Measurements from ENCODE around the gene ZNF790.

The ZNF790 gene

DNA sequence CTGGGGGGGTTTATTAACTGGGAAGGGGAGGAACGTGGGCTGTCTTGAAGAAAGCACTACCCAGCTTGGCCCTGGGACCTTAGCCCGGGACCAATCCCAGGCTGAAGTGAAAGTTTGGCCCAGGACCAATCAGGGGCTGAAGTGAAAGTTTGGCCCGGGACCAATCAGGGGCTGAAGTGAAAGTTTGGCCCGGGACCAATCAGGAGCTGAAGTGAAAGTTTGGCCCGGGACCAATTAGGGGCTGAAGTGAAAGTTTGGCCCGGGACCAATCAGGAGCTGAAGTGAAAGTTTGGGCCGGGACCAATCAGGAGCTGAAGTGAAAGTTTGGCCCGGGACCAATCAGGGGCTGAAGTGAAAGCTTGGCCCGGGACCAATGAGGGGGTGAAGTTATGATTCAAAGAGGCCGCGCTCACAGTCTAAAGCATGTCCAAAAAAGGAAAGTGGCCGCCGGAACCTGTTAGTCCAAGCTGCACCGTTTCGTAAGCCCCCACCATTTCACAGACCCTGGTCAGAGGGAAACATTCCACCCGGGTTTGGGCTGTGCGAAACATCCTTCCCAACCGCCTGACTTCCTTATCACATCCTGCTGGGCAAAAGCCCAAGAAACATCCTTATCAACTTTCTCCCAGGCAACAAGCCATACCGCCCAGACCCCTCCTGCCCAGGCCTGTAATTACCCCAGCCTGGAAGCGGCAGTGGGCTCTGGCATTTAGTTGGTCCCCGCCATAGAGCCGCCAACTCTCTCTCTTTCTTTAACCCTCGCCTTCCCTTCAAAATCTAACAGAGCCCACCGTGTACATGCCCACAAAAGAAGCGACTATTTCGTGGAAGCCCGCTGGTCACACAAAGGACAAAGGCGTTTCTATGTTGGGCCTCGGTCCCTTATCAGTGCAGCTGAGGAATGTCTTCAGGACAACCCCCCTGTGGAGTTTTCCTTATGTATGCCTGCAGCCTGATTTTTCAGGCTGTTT lies 66.6 kb downstream of the ZNF790 start:
- DNase-seq: peak; percentile 95

Measured in hematopoietic multipotent progenitor cell treated with erythropoietin and hydrocortisone succinate and interleukin-3 and kit ligand, for 8 days (in vitro differentiated cells).